ENCODE data around the gene ACTN1.
"Not testable (repeated sequence)": the region's sequence is repeated elsewhere in the genome, so short reads cannot be mapped to it uniquely, and the experiment has no call there.

ACTN1 gene

DNA sequence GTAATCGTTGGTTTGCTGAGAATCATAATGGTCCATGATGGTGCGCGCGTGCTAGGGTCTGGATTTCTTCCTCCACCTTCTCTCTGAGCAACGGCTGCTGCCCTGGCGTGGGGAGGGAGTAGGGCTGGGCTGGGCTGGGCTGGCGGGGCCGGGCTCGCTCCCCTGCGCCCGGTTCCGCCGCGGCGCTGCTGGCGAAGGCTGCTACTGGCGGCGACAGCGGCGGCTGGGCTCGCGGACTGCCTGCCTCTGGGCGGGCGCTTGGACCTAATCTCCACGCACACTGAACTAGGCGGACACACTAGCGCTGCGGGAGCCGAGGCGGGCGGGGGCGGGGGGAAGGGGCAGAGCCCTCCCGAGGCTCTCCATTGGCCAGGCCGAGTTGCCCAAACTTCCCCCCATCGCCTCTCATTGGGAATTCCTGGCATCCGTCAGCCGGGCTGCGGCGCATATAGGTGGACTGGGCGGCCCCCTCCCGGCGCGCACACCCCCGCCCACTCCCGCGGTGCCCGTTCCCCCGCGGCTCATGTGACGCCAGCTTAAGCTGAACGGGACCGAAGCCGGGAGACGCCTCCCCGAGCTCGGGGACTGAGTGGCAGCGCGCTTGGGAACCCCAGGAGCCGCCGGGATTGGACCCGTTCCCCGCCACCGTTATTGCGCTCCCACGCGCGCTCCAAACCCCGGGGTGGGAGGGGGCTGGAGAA lies at the start of gene ACTN1:
TSS of gene ACTN1 (minus strand) at position 282 of the 701 bp plus-strand sequence. CDS start at position 36, 246 bp downstream.
- DNase-seq: peak; percentile 81

DNA sequence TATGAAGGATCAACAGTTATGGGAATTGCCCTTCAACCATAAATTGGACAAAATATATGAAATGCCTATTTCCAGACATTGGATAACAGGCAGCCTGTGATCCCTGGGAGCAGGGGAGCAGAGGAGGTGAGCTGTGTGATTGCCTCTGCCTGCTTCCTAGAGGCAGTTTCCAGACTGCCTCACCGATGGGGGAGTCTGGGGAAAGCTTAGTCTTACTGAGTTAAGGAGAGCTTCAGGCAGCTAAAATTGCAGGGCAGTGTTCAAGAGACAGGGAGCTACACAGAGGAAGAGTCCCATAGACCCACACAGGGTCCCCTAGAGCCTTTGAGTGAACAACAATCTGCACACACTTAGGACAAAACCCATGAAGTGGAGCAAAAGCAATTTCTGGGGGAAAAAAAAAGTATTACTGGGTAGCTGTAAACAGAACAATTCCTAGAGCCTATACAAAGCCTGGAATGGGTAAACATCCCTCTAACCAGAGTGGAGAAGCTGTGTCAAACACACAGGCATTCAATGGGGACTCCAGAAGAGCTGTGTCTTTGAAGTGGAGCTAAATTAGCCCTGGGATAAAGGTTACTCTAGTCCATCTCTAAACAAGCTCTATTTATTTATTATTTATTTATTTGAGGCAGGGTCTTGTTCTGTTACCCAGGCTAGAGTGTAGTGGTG lies 48.3 kb upstream of the ACTN1 start:
- no peak for DNase-seq

GRCh38 chr14:69023035-69023434 lies 43.9 kb upstream of the ACTN1 start:
- DNase-seq: no peak

- DNase-seq: not testable (repeated sequence)
Observed at GRCh38 chr14:69022093-69022492, 43.0 kb upstream of the ACTN1 start.

DNA sequence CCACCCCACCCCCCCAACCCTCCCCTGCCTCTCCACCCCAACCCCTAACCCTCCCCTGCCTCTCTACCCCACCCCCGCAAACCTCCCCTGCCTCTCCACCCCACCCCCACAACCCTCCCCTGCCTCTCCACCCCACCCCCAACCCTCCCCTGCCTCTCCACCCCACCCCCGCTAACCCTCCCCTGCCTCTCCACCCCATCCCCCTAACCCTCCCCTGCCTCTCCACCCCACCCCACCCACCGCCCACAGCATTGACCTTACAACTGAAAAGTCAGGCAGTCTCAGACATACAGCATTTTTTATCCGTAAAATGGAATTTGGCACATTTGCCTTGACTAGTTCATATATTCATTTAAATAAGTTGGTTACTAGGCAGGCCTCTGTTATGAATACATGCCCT lies 38.6 kb upstream of the ACTN1 start:
- no peak for DNase-seq

DNA sequence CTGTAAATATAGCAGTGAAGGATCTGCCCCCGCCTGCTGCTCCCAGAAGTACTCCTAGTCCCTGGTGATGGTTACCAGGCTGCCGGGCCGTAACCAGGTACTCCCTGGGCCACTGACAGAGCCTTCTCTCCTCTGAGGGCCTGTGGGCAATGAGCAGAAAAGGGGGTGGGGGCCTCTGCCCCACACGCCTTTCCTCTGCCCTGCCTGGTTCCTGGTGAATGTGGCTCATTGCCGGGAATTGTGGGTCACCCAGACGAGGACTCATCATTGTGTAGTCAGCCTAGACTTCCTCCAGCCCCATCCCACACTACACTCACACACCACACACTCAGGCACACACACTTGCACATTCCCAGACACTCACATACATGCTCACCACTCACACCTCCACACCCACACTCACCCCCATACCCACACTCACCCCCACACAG lies 35.7 kb upstream of the ACTN1 start:
- no peak for DNase-seq

GRCh38 chr14:69013943-69014782 lies 35.1 kb upstream of the ACTN1 start:
- DNase-seq: no peak

GRCh38 chr14:69012256-69012953 lies 33.3 kb upstream of the ACTN1 start:
- DNase-seq: no peak

DNA sequence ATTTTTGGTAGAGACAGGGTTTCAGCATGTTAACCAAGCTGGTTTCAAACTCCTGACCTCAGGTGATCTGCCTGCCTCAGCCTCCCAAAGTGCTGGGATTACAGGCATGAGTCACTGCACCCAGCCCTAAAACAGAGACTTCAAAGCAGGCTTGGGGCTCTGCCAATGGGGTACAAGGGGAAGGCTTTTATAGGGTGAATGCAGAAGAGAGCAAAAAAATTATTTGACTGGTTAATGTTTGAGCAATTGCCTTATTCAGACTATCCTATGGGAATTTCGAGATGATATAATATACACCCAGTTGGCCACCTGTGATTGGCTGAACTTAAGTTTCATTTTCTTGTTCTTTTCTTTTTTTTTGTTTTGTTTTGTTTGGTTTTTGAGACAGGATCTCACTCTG lies 31.5 kb upstream of the ACTN1 start:
- no peak for DNase-seq

DNA sequence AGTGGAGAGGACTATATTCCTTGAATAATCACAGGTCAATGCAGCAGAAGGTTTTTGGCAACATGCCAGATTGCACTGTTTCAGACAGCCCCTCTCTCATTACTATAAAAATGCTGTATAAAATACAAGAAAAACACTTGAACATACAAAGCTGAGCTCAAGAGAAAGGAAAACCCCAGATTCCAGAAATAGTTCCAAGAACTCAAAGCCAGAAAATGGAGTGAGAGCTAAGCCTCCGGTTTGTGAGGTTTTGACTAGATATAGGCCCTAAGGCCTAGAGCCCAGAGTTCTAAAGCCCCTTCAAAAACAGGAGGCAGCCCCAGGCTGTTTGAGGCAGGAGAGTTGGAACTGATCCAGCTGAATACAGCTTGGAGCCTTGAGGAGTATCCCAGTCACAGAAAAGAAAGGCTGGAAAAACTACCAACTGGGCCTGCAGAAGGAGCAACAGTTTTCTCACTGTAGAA lies 29.4 kb upstream of the ACTN1 start:
- DNase-seq: no peak

DNA sequence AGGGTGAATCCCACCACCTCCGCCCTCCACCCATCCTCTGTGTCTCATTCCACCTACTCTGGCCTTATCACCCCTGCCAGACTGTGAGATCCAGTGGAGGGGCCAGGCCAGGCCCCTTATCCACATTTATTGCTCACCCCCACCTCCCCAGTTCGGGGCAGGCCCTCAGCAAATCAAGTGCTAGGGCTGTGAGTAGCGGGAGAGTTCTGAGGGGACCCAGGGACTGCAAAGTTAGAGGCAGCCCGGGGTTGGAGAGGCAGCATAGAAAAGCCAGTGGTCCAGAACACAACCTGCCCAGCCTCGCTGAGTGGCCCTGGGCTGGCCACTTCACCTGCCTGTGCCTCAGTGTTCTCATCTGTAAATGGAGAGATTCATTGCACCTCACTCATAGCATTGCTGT lies 27.2 kb upstream of the ACTN1 start:
- DNase-seq: no peak

DNA sequence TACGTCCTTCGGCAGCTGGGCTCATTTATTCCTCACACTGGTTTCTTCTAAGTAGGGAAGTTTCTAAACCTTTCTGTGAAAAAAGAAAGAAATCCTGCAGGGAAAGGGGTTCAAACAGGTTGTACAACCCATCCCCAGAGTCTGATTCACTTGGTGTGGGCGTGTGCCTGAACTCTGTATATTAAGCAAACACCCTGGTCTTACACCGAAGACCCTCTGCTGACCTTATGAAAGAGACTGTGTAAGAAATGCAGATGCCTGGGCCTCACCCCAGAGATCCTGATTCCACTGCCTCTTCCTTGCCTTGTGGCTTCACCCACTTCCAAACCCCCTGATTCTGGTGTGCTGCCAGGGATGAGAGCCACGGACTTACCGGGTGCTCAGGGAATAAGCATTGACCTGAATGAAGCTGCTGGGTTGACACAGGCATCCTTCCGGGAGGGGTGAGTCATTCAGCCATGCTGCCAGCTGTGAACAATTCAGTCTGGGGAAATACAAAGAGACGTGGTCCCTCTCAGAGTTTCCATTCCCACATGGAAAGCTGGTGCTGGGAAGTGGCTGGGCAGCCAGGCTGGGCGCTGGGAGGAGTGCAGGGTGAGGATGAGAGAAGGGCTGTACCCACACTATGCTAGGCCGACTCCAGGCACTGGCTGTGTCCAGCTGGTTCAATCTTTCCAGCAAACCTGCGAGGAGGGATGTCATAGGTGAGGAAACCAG lies 26.5 kb upstream of the ACTN1 start:
- no peak for DNase-seq

GRCh38 chr14:69004731-69005431 lies 25.8 kb upstream of the ACTN1 start:
- no peak for DNase-seq

- no peak for DNase-seq
Observed at GRCh38 chr14:69003626-69004025, 24.5 kb upstream of the ACTN1 start.

DNA sequence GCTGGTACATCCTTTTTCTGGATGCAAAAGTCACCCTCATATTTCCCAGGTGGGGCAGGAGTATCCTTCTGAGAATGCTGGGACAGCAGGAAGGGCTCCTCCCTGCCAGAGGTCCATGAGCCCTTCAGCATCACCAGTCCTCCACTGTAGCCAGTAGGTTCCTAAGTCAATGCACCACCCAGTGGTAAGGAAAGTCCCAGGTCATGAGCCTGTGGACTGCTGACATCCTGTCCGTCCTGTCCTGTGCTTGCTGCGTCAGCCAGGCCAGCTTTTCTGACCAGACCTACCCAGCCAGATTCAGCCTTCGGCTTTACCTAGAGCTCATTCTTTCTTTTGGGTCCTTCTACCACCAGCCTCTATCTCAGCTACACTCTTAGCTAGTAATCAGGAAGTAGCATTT lies 23.0 kb upstream of the ACTN1 start:
- DNase-seq: no peak

DNA sequence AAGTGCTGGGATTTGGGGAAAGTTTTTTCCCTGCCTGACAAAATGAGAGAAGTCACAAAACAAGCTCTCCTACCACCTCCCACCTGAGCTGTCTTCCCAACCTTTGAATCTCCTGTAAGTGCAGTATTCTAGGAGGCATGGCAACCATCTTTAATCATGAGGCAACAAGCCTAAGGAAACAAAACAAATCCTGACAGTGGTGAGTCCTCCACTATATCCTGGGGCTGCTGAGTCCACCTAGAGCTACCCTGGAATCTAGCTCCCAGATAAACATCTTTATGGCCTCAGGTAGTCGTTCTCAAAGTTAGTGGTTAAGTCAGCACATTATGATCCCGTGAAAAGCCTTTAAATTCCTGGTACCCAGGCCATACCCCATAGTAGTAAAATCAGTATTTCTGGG lies 22.3 kb upstream of the ACTN1 start:
- DNase-seq: no peak

- no peak for DNase-seq
Observed at GRCh38 chr14:68998062-68998461, 19.0 kb upstream of the ACTN1 start.

- DNase-seq: no peak
Observed at GRCh38 chr14:68995731-68996130, 16.6 kb upstream of the ACTN1 start.

GRCh38 chr14:68994056-68994455 lies 15.0 kb upstream of the ACTN1 start:
- no peak for DNase-seq

DNA sequence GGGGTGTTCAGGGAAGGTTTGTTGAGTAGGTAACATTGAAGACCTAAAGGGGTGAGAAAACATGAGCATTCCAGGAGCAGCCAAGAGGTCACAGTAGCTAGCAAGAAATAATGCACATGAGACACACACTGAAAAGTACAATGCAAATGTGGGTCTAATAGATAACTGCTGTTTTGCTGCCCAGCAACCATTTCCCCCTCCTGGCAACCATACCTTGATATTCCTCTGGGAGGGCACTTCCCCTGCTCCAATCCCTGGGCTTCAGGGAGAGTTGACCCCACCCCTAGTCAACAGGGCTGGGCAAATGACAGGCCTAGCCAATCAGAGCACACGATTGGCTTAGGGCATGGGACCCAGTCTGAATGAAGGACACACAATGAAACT lies 8.5 kb upstream of the ACTN1 start:
- no peak for DNase-seq

- peak; percentile 41 for DNase-seq
Observed at GRCh38 chr14:68986926-68987652, 8.0 kb upstream of the ACTN1 start.
